ENCODE measurements around the gene FIGNL2. TPM values are rescaled to one million over a fixed set of nuclear protein-coding genes. Genes with fewer than 3 reads are reported as not detected.

Gene FIGNL2
- total RNA-seq, 1 donor from 2014 or later = 9.3 TPM

DNA sequence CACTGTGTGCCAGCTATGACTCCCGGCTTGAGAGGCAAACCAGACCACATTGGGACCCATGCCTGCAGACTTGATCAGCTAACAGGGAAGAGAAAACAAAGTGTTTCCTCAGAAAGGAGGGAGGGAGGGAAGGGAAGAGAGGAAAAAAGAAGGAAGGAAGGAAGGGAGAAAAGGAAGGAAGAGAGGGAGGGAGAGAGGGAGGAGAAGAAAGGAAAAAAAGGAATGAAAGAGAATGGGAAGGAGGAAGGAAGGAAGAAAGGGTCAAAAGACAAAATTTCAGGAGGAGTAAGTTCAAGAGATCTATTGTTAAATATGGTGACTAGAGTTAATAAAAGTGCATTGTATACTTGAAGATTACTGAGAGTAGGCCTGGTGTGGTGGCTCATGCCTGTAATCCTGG, 18.9 kb downstream of the FIGNL2 start:
- H3K9me3 ChIP-seq (ENCODE audit: low read depth) = no peaks in the 10 kb centered on the region
- Mint-ChIP-seq H3K4me3 (no peak overlapping the region), H3K9me3 (no peaks in the 10 kb centered on the region), H3K27me3 (ENCODE audit: insufficient read depth, low read depth) (peaks cover 10% of the 10 kb centered on the region), H3K27ac (peak overlapping the region; percentile 28), H3K36me3 (peaks cover 11% of the 10 kb centered on the region), H3K4me1 (peaks cover 76% of the 10 kb centered on the region)
- H3K9ac ChIP-seq = no peak overlapping the region
- H3K4me1 ChIP-seq = peaks cover 62% of the 10 kb centered on the region
- no peaks in the 10 kb centered on the region for H3K36me3 ChIP-seq
- peaks cover 84% of the 10 kb centered on the region for H4K20me1 ChIP-seq (ENCODE audit: low read depth)
- no peak for DNase-seq (ENCODE audit: low spot score)
- peaks cover 71% of the 10 kb centered on the region for H3F3A ChIP-seq (ENCODE audit: low read depth)
- no peak for TF ChIP-seq EZH2phosphoT487 (IDR thresholded peaks at IDR 0.05)
- TF ChIP-seq, protein P1, sequence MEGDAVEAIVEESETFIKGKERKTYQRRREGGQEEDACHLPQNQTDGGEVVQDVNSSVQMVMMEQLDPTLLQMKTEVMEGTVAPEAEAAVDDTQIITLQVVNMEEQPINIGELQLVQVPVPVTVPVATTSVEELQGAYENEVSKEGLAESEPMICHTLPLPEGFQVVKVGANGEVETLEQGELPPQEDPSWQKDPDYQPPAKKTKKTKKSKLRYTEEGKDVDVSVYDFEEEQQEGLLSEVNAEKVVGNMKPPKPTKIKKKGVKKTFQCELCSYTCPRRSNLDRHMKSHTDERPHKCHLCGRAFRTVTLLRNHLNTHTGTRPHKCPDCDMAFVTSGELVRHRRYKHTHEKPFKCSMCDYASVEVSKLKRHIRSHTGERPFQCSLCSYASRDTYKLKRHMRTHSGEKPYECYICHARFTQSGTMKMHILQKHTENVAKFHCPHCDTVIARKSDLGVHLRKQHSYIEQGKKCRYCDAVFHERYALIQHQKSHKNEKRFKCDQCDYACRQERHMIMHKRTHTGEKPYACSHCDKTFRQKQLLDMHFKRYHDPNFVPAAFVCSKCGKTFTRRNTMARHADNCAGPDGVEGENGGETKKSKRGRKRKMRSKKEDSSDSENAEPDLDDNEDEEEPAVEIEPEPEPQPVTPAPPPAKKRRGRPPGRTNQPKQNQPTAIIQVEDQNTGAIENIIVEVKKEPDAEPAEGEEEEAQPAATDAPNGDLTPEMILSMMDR (IDR thresholded peaks at IDR 0.05) = no peak
- no peak for TF ChIP-seq EZH2 (IDR thresholded peaks at IDR 0.05)
- peak overlapping the region; percentile 73 for H3K27ac ChIP-seq
- no peak overlapping the region for H3K4me3 ChIP-seq
- no peaks in the 10 kb centered on the region for H3K27me3 ChIP-seq
- no peak overlapping the region for H2AFZ ChIP-seq (replicated peaks)
- peak overlapping the region; percentile 69 for H3K4me2 ChIP-seq
- H3K79me2 ChIP-seq (ENCODE audit: low read depth) = peaks cover 70% of the 10 kb centered on the region

GRCh38 chr12:51829011-51829481, 19.5 kb downstream of the FIGNL2 start:
- peaks cover 17% of the 10 kb centered on the region for H3K36me3 Mint-ChIP-seq
- Histone ChIP-seq H3F3A (ENCODE audit: low read depth) (peaks cover 77% of the 10 kb centered on the region), H3K27me3 (no peaks in the 10 kb centered on the region), H3K4me1 (peaks cover 58% of the 10 kb centered on the region), H3K9ac (no peak overlapping the region), H2AFZ (replicated peaks) (no peak overlapping the region), H3K4me2 (peak overlapping the region; percentile 69), H3K4me3 (peak overlapping the region; percentile 20), H3K36me3 (no peaks in the 10 kb centered on the region), H4K20me1 (ENCODE audit: low read depth) (peaks cover 85% of the 10 kb centered on the region), H3K79me2 (ENCODE audit: low read depth) (peaks cover 67% of the 10 kb centered on the region), H3K9me3 (ENCODE audit: low read depth) (no peaks in the 10 kb centered on the region), H3K27ac (peak overlapping the region; percentile 73)
- H3K4me3 Mint-ChIP-seq = no peak overlapping the region
- DNase-seq (ENCODE audit: low spot score) = peak; percentile 95
- TF ChIP-seq, protein P1 (IDR thresholded peaks at IDR 0.05) = no peak
- TF ChIP-seq EZH2phosphoT487 (IDR thresholded peaks at IDR 0.05) (no peak), EZH2 (IDR thresholded peaks at IDR 0.05) (no peak)
- H3K27ac Mint-ChIP-seq = peak overlapping the region; percentile 93
- peaks cover 77% of the 10 kb centered on the region for H3K4me1 Mint-ChIP-seq
- H3K27me3 Mint-ChIP-seq (ENCODE audit: insufficient read depth, low read depth) = peaks cover 10% of the 10 kb centered on the region
- H3K9me3 Mint-ChIP-seq = no peaks in the 10 kb centered on the region

DNA sequence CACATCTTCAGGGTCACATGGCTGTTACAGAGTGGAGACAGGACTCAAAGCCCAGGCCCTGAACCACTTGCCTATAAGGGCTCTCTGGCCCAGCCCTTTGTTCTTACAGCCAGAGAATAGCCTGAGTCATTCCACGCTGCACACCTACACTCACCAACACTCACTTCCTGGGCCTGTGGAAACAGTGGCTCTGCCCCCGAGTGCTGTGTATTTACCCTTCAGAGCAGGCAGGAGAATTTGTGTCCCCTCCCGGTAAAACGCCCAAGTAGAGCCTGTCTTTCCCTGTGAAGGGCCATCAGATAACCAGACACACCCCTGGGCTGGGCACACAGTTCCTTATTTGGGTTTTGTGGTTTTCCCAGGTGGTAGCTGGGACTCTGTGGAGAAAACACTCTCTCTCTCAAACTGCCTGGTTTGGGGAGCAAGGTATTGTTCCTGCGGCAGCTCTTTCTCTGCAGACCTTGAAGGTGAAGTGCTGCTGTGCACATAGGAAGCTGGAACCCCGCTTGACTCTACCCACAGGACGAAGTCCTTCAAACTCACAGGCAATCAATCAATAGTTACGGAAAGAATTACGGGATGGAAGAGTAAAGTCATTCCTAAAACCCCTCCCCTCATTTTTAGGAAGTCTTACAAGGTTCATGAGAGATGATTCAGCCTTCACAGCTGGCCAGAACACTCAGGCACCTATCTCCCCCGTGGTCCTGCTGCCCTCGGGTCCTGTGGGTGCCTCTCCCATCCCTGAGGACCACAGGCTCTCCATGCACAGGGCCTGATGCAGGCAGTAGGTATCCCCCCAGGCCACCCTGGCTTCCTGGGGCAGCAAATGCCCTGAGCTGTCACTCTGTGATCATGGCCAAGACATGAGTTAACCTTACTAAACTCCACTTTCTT, 20.3 kb downstream of the FIGNL2 start:
- H3K4me1 ChIP-seq = peaks cover 58% of the 10 kb centered on the region
- peak overlapping the region; percentile 61 for H3K27ac ChIP-seq
- Mint-ChIP-seq H3K9me3 (no peaks in the 10 kb centered on the region), H3K27me3 (ENCODE audit: insufficient read depth, low read depth) (peaks cover 12% of the 10 kb centered on the region), H3K4me1 (peaks cover 69% of the 10 kb centered on the region), H3K4me3 (no peak overlapping the region), H3K27ac (peak overlapping the region; percentile 93), H3K36me3 (peaks cover 14% of the 10 kb centered on the region)
- H2AFZ ChIP-seq (replicated peaks) = no peak overlapping the region
- H3F3A ChIP-seq (ENCODE audit: low read depth) = peaks cover 81% of the 10 kb centered on the region
- TF ChIP-seq EZH2 (IDR thresholded peaks at IDR 0.05) = no peak
- TF ChIP-seq, protein P1 (IDR thresholded peaks at IDR 0.05) = no peak
- TF ChIP-seq EZH2phosphoT487 (IDR thresholded peaks at IDR 0.05) = no peak
- H3K4me3 ChIP-seq = peak overlapping the region; percentile 20
- no peaks in the 10 kb centered on the region for H3K27me3 ChIP-seq
- no peaks in the 10 kb centered on the region for H3K9me3 ChIP-seq (ENCODE audit: low read depth)
- H3K79me2 ChIP-seq (ENCODE audit: low read depth) = peaks cover 58% of the 10 kb centered on the region
- peaks cover 84% of the 10 kb centered on the region for H4K20me1 ChIP-seq (ENCODE audit: low read depth)
- DNase-seq (ENCODE audit: low spot score) = no peak
- no peak overlapping the region for H3K9ac ChIP-seq
- H3K4me2 ChIP-seq = peak overlapping the region; percentile 69
- no peaks in the 10 kb centered on the region for H3K36me3 ChIP-seq
